ENCODE results near the gene CMAS. TPM values are rescaled to one million over a fixed set of nuclear protein-coding genes. Genes with fewer than 3 reads are reported as not detected.
"Not testable (repeated sequence)": the region's sequence is repeated elsewhere in the genome, so short reads cannot be mapped to it uniquely, and the experiment has no call there.

CMAS gene
- total RNA-seq, result 16.8 and 20.6 TPM in 2 replicates

GRCh38 chr12:22046090-22046967, at the start of gene CMAS:
Gene CMAS (plus strand): TSS chr12:22046218. CDS start chr12:22046304, 86 bp downstream.
- Histone ChIP-seq H3K9me3 (ENCODE audit: low read depth, low read length) (no peaks in the 10 kb centered on the region), H3K4me2 (ENCODE audit: insufficient read depth, low read length) (peak within 1 kb of the TSS; percentile 97), H3K27me3 (ENCODE audit: insufficient read depth, low read length) (no peaks in the 10 kb centered on the region), H4K20me1 (ENCODE audit: insufficient read depth, low read length) (peaks cover 4% of the 10 kb centered on the region), H3K79me2 (ENCODE audit: insufficient read depth, low read length) (peaks cover 48% of the 10 kb centered on the region), H3K4me3 (ENCODE audit: insufficient read depth, low read length) (peak within 1 kb of the TSS; percentile 94), H2AFZ (ENCODE audit: low read length) (peak within 1 kb of the TSS; percentile 92), H3K36me3 (ENCODE audit: insufficient read depth, low read length) (no peaks in the 10 kb centered on the region), H3K4me1 (ENCODE audit: insufficient read depth, low read length) (peaks cover 22% of the 10 kb centered on the region), H3K27ac (ENCODE audit: low read depth, low read length) (peak within 1 kb of the TSS; percentile 65)
- DNase-seq (ENCODE audit: insufficient read length, low spot score, missing footprints), result peak; percentile 91
- no peak for TF ChIP-seq CTCF (IDR thresholded peaks at IDR 0.05; ENCODE audit: extremely low read depth, low read depth, low read length)

GRCh38 chr12:21998295-21998694, 47.7 kb upstream of the CMAS start:
- no peak overlapping the region for H3K27ac ChIP-seq (ENCODE audit: low read depth, low read length)
- H3K4me3 ChIP-seq (ENCODE audit: insufficient read depth, low read length), result no peak overlapping the region
- no peaks in the 10 kb centered on the region for H3K36me3 ChIP-seq (ENCODE audit: insufficient read depth, low read length)
- no peaks in the 10 kb centered on the region for H3K79me2 ChIP-seq (ENCODE audit: insufficient read depth, low read length)
- H3K4me2 ChIP-seq (ENCODE audit: insufficient read depth, low read length), result no peak overlapping the region
- H3K27me3 ChIP-seq (ENCODE audit: insufficient read depth, low read length), result no peaks in the 10 kb centered on the region
- H3K9me3 ChIP-seq (ENCODE audit: low read depth, low read length), result no peaks in the 10 kb centered on the region
- DNase-seq (ENCODE audit: insufficient read length, low spot score, missing footprints), result no peak
- H2AFZ ChIP-seq (ENCODE audit: low read length), result no peak overlapping the region
- no peaks in the 10 kb centered on the region for H4K20me1 ChIP-seq (ENCODE audit: insufficient read depth, low read length)
- no peaks in the 10 kb centered on the region for H3K4me1 ChIP-seq (ENCODE audit: insufficient read depth, low read length)
- TF ChIP-seq CTCF (IDR thresholded peaks at IDR 0.05; ENCODE audit: extremely low read depth, low read depth, low read length), result no peak

- no peaks in the 10 kb centered on the region for H3K9me3 ChIP-seq (ENCODE audit: low read depth, low read length)
- H2AFZ ChIP-seq (ENCODE audit: low read length), result no peak overlapping the region
- H3K27ac ChIP-seq (ENCODE audit: low read depth, low read length), result no peak overlapping the region
- H3K36me3 ChIP-seq (ENCODE audit: insufficient read depth, low read length), result no peaks in the 10 kb centered on the region
- no peak for DNase-seq (ENCODE audit: insufficient read length, low spot score, missing footprints)
- H4K20me1 ChIP-seq (ENCODE audit: insufficient read depth, low read length), result no peaks in the 10 kb centered on the region
- H3K4me2 ChIP-seq (ENCODE audit: insufficient read depth, low read length), result no peak overlapping the region
- H3K27me3 ChIP-seq (ENCODE audit: insufficient read depth, low read length), result no peaks in the 10 kb centered on the region
- no peak for TF ChIP-seq CTCF (IDR thresholded peaks at IDR 0.05; ENCODE audit: extremely low read depth, low read depth, low read length)
- H3K4me3 ChIP-seq (ENCODE audit: insufficient read depth, low read length), result no peak overlapping the region
- H3K79me2 ChIP-seq (ENCODE audit: insufficient read depth, low read length), result no peaks in the 10 kb centered on the region
- H3K4me1 ChIP-seq (ENCODE audit: insufficient read depth, low read length), result no peaks in the 10 kb centered on the region
Measured at GRCh38 chr12:21998782-21999181, 47.2 kb upstream of the CMAS start.

GRCh38 chr12:22002430-22002829, 43.6 kb upstream of the CMAS start:
- no peak overlapping the region for H2AFZ ChIP-seq (ENCODE audit: low read length)
- no peak overlapping the region for H3K27ac ChIP-seq (ENCODE audit: low read depth, low read length)
- H3K4me2 ChIP-seq (ENCODE audit: insufficient read depth, low read length), result no peak overlapping the region
- no peak overlapping the region for H3K4me3 ChIP-seq (ENCODE audit: insufficient read depth, low read length)
- H3K4me1 ChIP-seq (ENCODE audit: insufficient read depth, low read length), result no peaks in the 10 kb centered on the region
- no peaks in the 10 kb centered on the region for H3K27me3 ChIP-seq (ENCODE audit: insufficient read depth, low read length)
- TF ChIP-seq CTCF (IDR thresholded peaks at IDR 0.05; ENCODE audit: extremely low read depth, low read depth, low read length), result no peak
- H3K36me3 ChIP-seq (ENCODE audit: insufficient read depth, low read length), result no peaks in the 10 kb centered on the region
- DNase-seq (ENCODE audit: insufficient read length, low spot score, missing footprints), result no peak
- H3K79me2 ChIP-seq (ENCODE audit: insufficient read depth, low read length), result no peaks in the 10 kb centered on the region
- no peaks in the 10 kb centered on the region for H3K9me3 ChIP-seq (ENCODE audit: low read depth, low read length)
- H4K20me1 ChIP-seq (ENCODE audit: insufficient read depth, low read length), result no peaks in the 10 kb centered on the region

- not testable (repeated sequence) for H3K27ac ChIP-seq (ENCODE audit: low read depth, low read length); H3K36me3 ChIP-seq (ENCODE audit: insufficient read depth, low read length); H3K4me3 ChIP-seq (ENCODE audit: insufficient read depth, low read length); DNase-seq (ENCODE audit: insufficient read length, low spot score, missing footprints); H3K27me3 ChIP-seq (ENCODE audit: insufficient read depth, low read length); H3K79me2 ChIP-seq (ENCODE audit: insufficient read depth, low read length); H4K20me1 ChIP-seq (ENCODE audit: insufficient read depth, low read length); H3K9me3 ChIP-seq (ENCODE audit: low read depth, low read length); H3K4me2 ChIP-seq (ENCODE audit: insufficient read depth, low read length); H3K4me1 ChIP-seq (ENCODE audit: insufficient read depth, low read length); H2AFZ ChIP-seq (ENCODE audit: low read length)
Measured at GRCh38 chr12:22007794-22008193, 38.2 kb upstream of the CMAS start.
